Activated CD4-positive, alpha-beta T cell treated with anti-CD3 and anti-CD28 coated beads, Interleukin-2, amount 10 ng/mL, durations not matched to agents 7 days and 5 days (primary cell): ENCODE results near the gene ZNF800. TPM values are rescaled to one million over a fixed set of nuclear protein-coding genes. Genes with fewer than 3 reads are reported as not detected.
A peak's percentile ranks its signal among the peaks of the same experiment; 100 is the strongest.

Source experiments
- CTCF ChIA-PET: fragments of 350-600 bp; sonication (Branson Sonifier 250); formaldehyde crosslinking; loops from one replicate; lab custom pipeline; 2021; ENCODE audit warnings: antibody characterized with exemption; lab: Charles Lee
- POLR2A ChIA-PET: fragments of 350-600 bp; sonication (Branson Sonifier 250); formaldehyde crosslinking; loops from one replicate; lab custom pipeline; 2021; ENCODE audit warnings: antibody characterized with exemption; lab: Charles Lee
- DNase-seq: peaks from one replicate; pipeline ENCODE4 v3.0.0-alpha.2; 2020
- H3K27ac Mint-ChIP-seq: one replicate; pipeline ENCODE4 v1.8.0; 2021; ENCODE audit warnings: mild to moderate bottlenecking, moderate library complexity, mixed read lengths
- H3K27me3 Mint-ChIP-seq: one replicate; pipeline ENCODE4 v1.8.0; 2021; ENCODE audit warnings: mixed read lengths
- H3K36me3 Mint-ChIP-seq: one replicate; pipeline ENCODE4 v1.8.0; 2021; ENCODE audit warnings: low read depth, mixed read lengths
- H3K4me1 Mint-ChIP-seq: one replicate; pipeline ENCODE4 v1.8.0; 2021; ENCODE audit warnings: mixed read lengths
- H3K4me3 Mint-ChIP-seq: one replicate; pipeline ENCODE4 v1.8.0; 2021; ENCODE audit warnings: mild to moderate bottlenecking, moderate library complexity, mixed read lengths
- H3K9me3 Mint-ChIP-seq: one replicate; pipeline ENCODE4 v1.8.0; 2021; ENCODE audit warnings: mixed read lengths
- total RNA-seq, 2 experiments: library from RNA; stranded (reverse); gene quantifications; one replicate each; pipeline ENCODE4 v1.2.3, GENCODE V29; 2021

Gene ZNF800
- total RNA-seq, 2 experiments from 2014 or later, result 43.6 to 50.7 TPM

GRCh38 chr7:127336458-127336857 lies 56.0 kb downstream of the ZNF800 start:
- POLR2A ChIA-PET, result no interaction called here
- Mint-ChIP-seq H3K4me3 (no peak overlapping the region), H3K36me3 (no peaks in the 10 kb centered on the region), H3K27me3 (peaks cover 28% of the 10 kb centered on the region), H3K27ac (no peak overlapping the region), H3K9me3 (no peaks in the 10 kb centered on the region), H3K4me1 (no peaks in the 10 kb centered on the region)
- CTCF ChIA-PET, result interaction anchor here (1.2 kb wide), 1 partner anchor 11 kb away, joined by 4 read pairs; no protein-coding TSS in a partner anchor
- no peak for DNase-seq

- ChIA-PET CTCF (no interaction called here), POLR2A (no interaction called here)
- Mint-ChIP-seq H3K36me3 (no peaks in the 10 kb centered on the region), H3K4me3 (no peak overlapping the region), H3K4me1 (no peaks in the 10 kb centered on the region), H3K9me3 (no peaks in the 10 kb centered on the region), H3K27me3 (peaks cover 36% of the 10 kb centered on the region), H3K27ac (no peak overlapping the region)
- DNase-seq, result no peak
These were observed 59.6 kb downstream of the ZNF800 start for GRCh38 chr7:127332880-127333279.

- DNase-seq, result no peak
- no peaks in the 10 kb centered on the region for H3K4me1 Mint-ChIP-seq
- H3K36me3 Mint-ChIP-seq, result no peaks in the 10 kb centered on the region
- POLR2A ChIA-PET, result no interaction called here
- CTCF ChIA-PET, result no interaction called here
- no peaks in the 10 kb centered on the region for H3K9me3 Mint-ChIP-seq
- peaks cover 46% of the 10 kb centered on the region for H3K27me3 Mint-ChIP-seq
- no peak overlapping the region for H3K4me3 Mint-ChIP-seq
- no peak overlapping the region for H3K27ac Mint-ChIP-seq
These were observed 62.4 kb downstream of the ZNF800 start for GRCh38 chr7:127330070-127330469.

GRCh38 chr7:127322832-127323493 lies 69.5 kb downstream of the ZNF800 start:
- DNase-seq, result no peak
- no peak overlapping the region for H3K27ac Mint-ChIP-seq
- no peaks in the 10 kb centered on the region for H3K9me3 Mint-ChIP-seq
- no peaks in the 10 kb centered on the region for H3K36me3 Mint-ChIP-seq
- H3K27me3 Mint-ChIP-seq, result peaks cover 23% of the 10 kb centered on the region
- CTCF ChIA-PET, result interaction anchor here (0.6 to 1.0 kb wide), 2 partner anchors 79 to 124 kb away, joined by 3 read pairs; no protein-coding TSS in a partner anchor
- POLR2A ChIA-PET, result no interaction called here
- H3K4me3 Mint-ChIP-seq, result no peak overlapping the region
- H3K4me1 Mint-ChIP-seq, result peaks cover 14% of the 10 kb centered on the region

GRCh38 chr7:127322351-127322750 lies 70.2 kb downstream of the ZNF800 start:
- CTCF ChIA-PET, result interaction anchor here (1.0 kb wide), 1 partner anchor 125 kb away, joined by 3 read pairs; no protein-coding TSS in a partner anchor
- H3K9me3 Mint-ChIP-seq, result no peaks in the 10 kb centered on the region
- H3K4me1 Mint-ChIP-seq, result peaks cover 14% of the 10 kb centered on the region
- DNase-seq, result peak; percentile 15
- POLR2A ChIA-PET, result no interaction called here
- H3K27ac Mint-ChIP-seq, result no peak overlapping the region
- H3K27me3 Mint-ChIP-seq, result peaks cover 22% of the 10 kb centered on the region
- H3K4me3 Mint-ChIP-seq, result no peak overlapping the region
- no peaks in the 10 kb centered on the region for H3K36me3 Mint-ChIP-seq

GRCh38 chr7:127320974-127321373 lies 71.5 kb downstream of the ZNF800 start:
- Mint-ChIP-seq H3K36me3 (no peaks in the 10 kb centered on the region), H3K27ac (no peak overlapping the region), H3K4me1 (peaks cover 14% of the 10 kb centered on the region), H3K27me3 (peaks cover 16% of the 10 kb centered on the region), H3K4me3 (no peak overlapping the region), H3K9me3 (peaks cover 4% of the 10 kb centered on the region)
- ChIA-PET CTCF (no interaction called here), POLR2A (no interaction called here)
- no peak for DNase-seq

Other genes starting within 250 kb of the ZNF800 start
- not detected for gene GRM8, start 139.8 kb downstream of the ZNF800 start, total RNA-seq
- gene GCC1, start 192.9 kb upstream of the ZNF800 start, total RNA-seq, result 10 to 100 TPM; 17.5 to 18.9 TPM
- 100 to 1,000 TPM; 135 to 136 TPM for gene ARF5, start 195.7 kb upstream of the ZNF800 start, total RNA-seq
- 1 to 10 TPM; 1.0 to 1.1 TPM for gene FSCN3, start 201.0 kb upstream of the ZNF800 start, total RNA-seq
- not detected for gene PAX4, start 225.4 kb upstream of the ZNF800 start, total RNA-seq